Astrocyte of the spinal cord (primary cell): ENCODE results near the gene ARIH1.
"Not testable (repeated sequence)": the region's sequence is repeated elsewhere in the genome, so short reads cannot be mapped to it uniquely, and the experiment has no call there.

ENCODE experiments used
- DNase-seq: peaks from one replicate; pipeline ENCODE4 v3.0.0; 2011; ENCODE audit warnings: low read depth, low spot score
- H3K4me3 ChIP-seq: 2 replicates; pipeline ENCODE4 v1.5.1; 2011; ENCODE audit warnings: low read depth, mild to moderate bottlenecking, low read length, moderate library complexity
- in situ Hi-C: cut with HindIII; loops from 2 replicates; pipeline ENCODE4 v1.10.0; 2017; ENCODE audit warnings: low sequenced_read_pairs
- TF ChIP-seq, protein P1 (sequence below): IDR thresholded peaks from 2 replicates; pipeline ENCODE4 v1.5.1; 2012; ENCODE audit warnings: low read depth, mild to moderate bottlenecking, low read length, inconsistent platforms

ARIH1 gene, protein sequence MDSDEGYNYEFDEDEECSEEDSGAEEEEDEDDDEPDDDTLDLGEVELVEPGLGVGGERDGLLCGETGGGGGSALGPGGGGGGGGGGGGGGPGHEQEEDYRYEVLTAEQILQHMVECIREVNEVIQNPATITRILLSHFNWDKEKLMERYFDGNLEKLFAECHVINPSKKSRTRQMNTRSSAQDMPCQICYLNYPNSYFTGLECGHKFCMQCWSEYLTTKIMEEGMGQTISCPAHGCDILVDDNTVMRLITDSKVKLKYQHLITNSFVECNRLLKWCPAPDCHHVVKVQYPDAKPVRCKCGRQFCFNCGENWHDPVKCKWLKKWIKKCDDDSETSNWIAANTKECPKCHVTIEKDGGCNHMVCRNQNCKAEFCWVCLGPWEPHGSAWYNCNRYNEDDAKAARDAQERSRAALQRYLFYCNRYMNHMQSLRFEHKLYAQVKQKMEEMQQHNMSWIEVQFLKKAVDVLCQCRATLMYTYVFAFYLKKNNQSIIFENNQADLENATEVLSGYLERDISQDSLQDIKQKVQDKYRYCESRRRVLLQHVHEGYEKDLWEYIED

DNA sequence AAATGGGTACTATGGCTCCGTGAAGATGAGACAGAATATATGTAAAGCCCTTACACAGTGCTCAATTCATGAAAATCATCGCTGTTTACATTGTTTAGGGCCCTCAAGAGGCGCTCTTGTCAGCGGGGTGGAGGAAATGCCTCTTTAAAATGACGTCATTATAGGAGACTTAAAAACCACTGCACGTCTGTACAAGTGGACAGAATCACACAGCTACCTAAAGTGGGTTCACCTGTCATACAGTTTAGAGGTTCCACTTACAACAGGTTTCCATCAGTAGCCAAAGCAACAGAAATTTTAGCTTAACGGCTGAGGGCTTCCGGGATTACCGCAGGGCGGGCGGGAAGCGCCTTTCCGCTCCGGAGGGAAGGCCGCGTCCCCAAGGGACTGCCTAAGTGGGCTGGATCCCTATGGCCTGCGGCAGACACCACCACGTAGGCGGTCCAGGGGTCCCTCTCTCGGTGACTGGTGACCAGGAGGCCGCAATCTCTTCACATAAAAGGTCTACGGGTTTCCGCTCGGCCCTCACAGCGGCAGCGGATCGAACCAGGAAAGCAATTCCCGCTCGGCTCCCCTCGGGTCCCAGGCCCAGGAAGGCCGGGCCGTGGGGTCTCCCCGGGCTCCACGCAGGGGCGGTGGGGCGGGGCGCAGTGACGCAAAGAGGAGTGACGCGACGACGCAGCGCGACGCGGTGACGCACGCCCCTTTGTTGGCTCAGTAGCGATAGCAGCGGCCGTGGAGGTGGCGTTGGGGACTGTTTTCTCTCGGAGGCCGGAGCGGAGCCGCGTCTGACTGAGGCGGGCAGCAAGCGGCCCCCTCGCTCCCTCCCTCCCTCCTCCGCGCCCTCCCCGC is at the start of gene ARIH1:
TSS of gene ARIH1 (plus strand) at position 717 of the 852 bp plus-strand sequence. CDS start 310 bp downstream, outside the sequence.
- TF ChIP-seq, protein P1, sequence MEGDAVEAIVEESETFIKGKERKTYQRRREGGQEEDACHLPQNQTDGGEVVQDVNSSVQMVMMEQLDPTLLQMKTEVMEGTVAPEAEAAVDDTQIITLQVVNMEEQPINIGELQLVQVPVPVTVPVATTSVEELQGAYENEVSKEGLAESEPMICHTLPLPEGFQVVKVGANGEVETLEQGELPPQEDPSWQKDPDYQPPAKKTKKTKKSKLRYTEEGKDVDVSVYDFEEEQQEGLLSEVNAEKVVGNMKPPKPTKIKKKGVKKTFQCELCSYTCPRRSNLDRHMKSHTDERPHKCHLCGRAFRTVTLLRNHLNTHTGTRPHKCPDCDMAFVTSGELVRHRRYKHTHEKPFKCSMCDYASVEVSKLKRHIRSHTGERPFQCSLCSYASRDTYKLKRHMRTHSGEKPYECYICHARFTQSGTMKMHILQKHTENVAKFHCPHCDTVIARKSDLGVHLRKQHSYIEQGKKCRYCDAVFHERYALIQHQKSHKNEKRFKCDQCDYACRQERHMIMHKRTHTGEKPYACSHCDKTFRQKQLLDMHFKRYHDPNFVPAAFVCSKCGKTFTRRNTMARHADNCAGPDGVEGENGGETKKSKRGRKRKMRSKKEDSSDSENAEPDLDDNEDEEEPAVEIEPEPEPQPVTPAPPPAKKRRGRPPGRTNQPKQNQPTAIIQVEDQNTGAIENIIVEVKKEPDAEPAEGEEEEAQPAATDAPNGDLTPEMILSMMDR, result peak; percentile 43
- DNase-seq, result peak; percentile 97
- peak within 1 kb of the TSS; percentile 93 for H3K4me3 ChIP-seq
- in situ Hi-C loops, result no loop called here

DNA sequence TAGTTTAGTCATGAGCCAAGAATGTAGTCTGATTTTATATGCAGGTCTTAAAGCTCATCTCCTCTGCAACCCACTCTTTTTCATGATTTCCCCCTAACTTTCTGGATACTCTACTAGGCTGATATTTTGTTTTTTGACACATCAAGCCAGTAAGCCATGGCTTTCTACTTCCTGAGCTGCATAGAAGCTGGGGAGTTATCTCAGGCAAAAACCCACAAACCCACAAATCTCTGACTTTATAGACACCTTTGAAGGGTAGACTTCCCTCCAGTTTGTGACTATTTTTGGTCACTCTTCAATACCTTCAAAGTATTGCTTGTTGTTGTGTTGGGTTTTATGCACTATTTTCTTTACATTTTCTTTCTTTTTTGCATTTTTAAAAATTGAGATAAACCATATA is 47.4 kb upstream of the ARIH1 start:
- H3K4me3 ChIP-seq, result no peak overlapping the region
- DNase-seq, result no peak
- TF ChIP-seq, protein P1, result no peak
- in situ Hi-C loops, result no loop called here

DNA sequence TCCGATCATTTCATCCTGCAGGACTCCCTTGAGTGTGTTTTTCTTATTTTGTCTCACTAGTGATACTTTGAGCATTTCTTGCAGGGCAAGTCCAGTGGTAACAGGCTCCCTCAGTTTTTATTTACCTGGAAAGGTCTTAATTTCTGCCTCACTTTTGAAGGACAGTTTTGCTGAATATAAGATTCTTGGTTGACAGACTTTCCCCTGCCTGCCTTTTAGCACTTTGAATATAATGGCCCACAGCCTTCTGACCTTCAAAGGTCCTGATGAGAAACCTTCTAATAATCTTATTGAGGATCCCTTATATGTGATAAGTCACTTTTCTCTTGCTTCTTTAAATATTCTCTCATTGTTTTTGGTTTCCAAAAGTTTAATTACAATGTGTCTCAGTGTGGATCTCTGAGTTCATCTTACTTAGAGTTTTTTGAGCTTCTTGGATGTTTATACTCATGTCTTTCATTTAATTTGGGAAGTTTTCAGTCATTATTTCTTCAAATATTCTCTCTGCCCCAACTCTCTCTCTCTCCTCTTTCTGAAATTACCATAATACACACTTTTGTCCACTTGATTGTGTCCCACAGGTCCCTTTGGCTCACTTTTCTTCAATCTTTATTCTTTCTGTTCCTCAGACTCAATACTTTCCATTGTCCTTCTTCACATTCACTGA is 36.3 kb upstream of the ARIH1 start:
- TF ChIP-seq, protein P1, result no peak
- DNase-seq, result no peak
- in situ Hi-C loops, result no loop called here
- H3K4me3 ChIP-seq, result no peak overlapping the region

DNA sequence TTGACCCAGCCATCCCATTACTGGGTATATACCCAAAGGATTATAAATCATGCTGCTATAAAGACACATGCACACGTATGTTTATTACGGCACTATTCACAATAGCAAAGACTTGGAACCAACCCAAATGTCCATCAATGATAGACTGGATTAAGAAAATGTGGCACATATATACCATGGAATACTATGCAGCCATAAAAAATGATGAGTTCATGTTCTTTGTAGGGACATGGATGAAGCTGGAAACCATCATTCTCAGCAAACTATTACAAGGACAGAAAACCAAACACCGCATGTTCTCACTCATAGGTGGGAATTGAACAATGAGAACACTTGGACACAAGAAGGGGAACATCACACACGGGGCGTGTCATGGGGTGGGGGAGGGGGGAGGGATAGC is 31.3 kb upstream of the ARIH1 start:
- H3K4me3 ChIP-seq, in situ Hi-C loops, DNase-seq: not testable (repeated sequence)

DNA sequence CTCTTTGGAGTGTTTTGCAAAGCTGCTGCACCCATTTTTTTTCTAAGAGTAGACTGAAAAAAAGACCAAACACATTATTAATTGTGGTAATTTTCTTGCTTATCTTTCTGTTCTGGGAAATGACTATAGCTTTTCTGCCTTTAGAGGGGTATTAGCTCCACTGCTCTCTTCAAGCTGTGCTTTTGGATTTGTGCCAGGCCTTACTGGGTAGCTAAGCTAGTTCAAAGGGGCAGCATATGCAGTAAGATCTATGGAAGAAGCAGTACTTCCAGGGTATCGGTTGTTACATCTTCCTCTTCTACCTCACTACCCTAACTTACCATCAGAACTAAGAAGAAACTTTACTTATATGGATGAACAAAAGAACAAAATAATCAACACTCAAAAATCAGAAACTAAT is 28.7 kb upstream of the ARIH1 start:
- no peak overlapping the region for H3K4me3 ChIP-seq
- in situ Hi-C loops, result no loop called here
- TF ChIP-seq, protein P1, result no peak
- DNase-seq, result no peak

DNA sequence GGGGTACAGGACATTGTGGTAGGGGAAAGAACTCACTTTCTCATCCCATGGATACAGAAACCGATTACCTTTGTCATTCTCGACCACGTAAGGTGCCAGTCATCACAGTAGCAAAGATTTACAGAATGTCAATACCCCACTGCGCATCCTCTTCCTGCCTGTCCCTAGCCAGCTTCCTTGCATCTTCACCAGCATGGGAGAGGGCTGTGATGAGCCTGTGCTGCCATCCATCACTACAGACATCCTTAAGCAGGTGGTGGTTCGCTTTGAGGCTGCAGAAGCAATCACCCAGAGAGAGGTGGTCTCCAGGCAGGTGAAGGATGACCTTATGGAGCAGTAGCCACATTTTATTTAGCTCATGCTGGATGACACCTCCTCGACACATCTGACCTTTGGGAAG is 23.3 kb upstream of the ARIH1 start:
- in situ Hi-C loops, result no loop called here
- no peak overlapping the region for H3K4me3 ChIP-seq
- DNase-seq, result no peak
- TF ChIP-seq, protein P1, result no peak
